ENCODE results near the gene METTL26. TPM values are rescaled to one million over a fixed set of nuclear protein-coding genes. Genes with fewer than 3 reads are reported as not detected.

The METTL26 gene
- total RNA-seq, 3 donors from 2014 or later, result 132 to 174 (median 159) TPM

GRCh38 chr16:630249-630814, 5.8 kb downstream of the METTL26 start:
- Mint-ChIP-seq H3K9me3 (no peaks in the 10 kb centered on the region), H3K4me1 (ENCODE audit: low read depth) (peaks cover 2% of the 10 kb centered on the region), H3K27me3 (ENCODE audit: low read depth) (no peaks in the 10 kb centered on the region), H3K36me3 (ENCODE audit: insufficient read depth) (no peaks in the 10 kb centered on the region), H3K4me3 (no peak overlapping the region)
- ATAC-seq (no peak), DNase-seq (no peak)

GRCh38 chr16:629833-630248, 6.3 kb downstream of the METTL26 start:
- Mint-ChIP-seq H3K4me3 (no peak overlapping the region), H3K4me1 (ENCODE audit: low read depth) (peaks cover 1% of the 10 kb centered on the region), H3K9me3 (no peaks in the 10 kb centered on the region), H3K36me3 (ENCODE audit: insufficient read depth) (no peaks in the 10 kb centered on the region), H3K27me3 (ENCODE audit: low read depth) (no peaks in the 10 kb centered on the region)
- no peak for DNase-seq
- no peak for ATAC-seq

GRCh38 chr16:629185-629832, 6.8 kb downstream of the METTL26 start:
- Mint-ChIP-seq H3K4me1 (ENCODE audit: low read depth) (no peaks in the 10 kb centered on the region), H3K9me3 (no peaks in the 10 kb centered on the region), H3K4me3 (no peak overlapping the region), H3K36me3 (ENCODE audit: insufficient read depth) (no peaks in the 10 kb centered on the region), H3K27me3 (ENCODE audit: low read depth) (no peaks in the 10 kb centered on the region)
- ATAC-seq (no peak), DNase-seq (no peak)

GRCh38 chr16:628321-629061, 7.6 kb downstream of the METTL26 start:
- Mint-ChIP-seq H3K27me3 (ENCODE audit: low read depth) (no peaks in the 10 kb centered on the region), H3K36me3 (ENCODE audit: insufficient read depth) (no peaks in the 10 kb centered on the region), H3K9me3 (no peaks in the 10 kb centered on the region), H3K4me1 (ENCODE audit: low read depth) (no peaks in the 10 kb centered on the region), H3K4me3 (no peak overlapping the region)
- ATAC-seq (no peak), DNase-seq (no peak)

DNA sequence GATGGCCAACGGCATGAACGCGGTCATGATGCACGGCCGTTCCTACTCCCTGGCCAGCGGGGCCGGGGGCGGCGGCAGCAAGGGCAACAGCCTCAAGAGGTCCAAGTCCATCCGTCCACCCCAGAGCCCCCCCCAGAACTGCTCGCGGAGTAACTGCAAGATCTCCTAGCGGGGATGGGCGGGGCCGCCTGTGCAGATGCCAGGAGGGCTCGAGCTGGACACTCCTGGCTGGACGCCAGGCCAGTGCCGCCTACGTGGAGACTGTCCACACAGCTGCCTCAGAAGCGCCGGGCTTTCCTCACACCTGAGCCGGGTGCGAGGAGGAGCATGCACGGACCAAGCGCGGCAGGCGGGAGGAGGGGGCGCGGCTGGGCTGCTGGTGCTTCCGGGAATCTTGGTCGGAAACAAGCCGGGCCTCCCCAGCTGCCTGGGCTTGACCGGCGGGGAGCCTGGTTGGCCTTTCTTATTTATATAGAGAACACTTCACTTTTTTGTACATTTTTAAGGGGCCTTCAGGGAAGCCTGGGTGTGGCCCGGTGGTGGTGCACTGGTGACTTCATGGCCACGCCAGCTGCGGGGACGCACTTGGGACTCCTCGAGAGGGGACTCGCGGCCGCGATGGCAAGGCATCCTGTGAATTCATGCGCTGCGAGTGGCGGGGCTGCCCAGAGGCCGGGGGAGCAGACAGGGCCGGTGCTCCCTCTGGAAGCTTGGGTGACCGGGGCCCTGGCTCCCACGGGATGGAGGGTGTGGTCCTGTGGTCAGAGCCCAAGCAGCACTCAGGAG, 8.5 kb downstream of the METTL26 start:
- Mint-ChIP-seq H3K36me3 (ENCODE audit: insufficient read depth) (no peaks in the 10 kb centered on the region), H3K4me3 (no peak overlapping the region), H3K27me3 (ENCODE audit: low read depth) (no peaks in the 10 kb centered on the region), H3K9me3 (no peaks in the 10 kb centered on the region), H3K4me1 (ENCODE audit: low read depth) (no peaks in the 10 kb centered on the region)
- DNase-seq, result no peak
- no peak for ATAC-seq

GRCh38 chr16:626787-627453, 9.2 kb downstream of the METTL26 start:
- Mint-ChIP-seq H3K36me3 (ENCODE audit: insufficient read depth) (no peaks in the 10 kb centered on the region), H3K27me3 (ENCODE audit: low read depth) (no peaks in the 10 kb centered on the region), H3K4me1 (ENCODE audit: low read depth) (no peaks in the 10 kb centered on the region), H3K9me3 (no peaks in the 10 kb centered on the region), H3K4me3 (no peak overlapping the region)
- peak in 1 of 2 donors; percentile 19 for ATAC-seq
- no peak for DNase-seq

DNA sequence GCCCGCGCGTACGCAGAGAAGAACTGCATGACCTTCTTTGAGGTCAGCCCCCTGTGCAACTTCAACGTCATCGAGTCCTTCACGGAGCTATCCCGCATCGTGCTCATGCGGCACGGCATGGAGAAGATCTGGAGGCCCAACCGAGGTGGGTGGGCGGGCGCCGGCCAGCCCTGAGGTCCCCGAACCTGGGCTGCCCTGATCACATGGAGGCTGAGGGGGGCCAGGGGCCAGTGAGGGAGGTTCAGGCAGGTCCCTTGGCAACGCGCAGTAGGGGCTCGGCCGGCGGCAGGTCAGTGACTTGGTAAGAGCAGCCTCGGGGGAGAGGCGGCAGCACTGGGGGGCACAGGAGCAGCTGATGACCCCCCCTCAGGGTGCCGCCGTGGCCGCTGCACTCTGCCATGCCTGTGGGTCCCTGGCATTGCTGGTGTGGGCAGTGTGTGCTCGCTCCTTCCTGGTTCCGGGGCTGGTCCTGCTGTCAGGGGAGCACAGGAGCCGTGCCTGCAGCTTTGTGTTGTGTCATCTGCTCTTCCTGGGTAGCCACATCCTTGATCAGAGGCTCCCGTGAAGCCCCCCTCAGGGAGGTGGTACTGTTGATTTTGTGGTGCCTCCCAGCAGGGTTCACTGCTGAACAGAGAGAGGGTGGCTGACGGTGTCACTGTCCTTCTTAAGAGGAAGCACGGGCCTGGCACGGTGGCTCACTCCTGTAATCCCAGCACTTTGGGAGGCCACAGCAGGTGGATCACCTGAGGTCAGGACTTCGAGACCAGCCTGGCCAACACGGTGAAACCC, 9.9 kb downstream of the METTL26 start:
- ATAC-seq (no peak), DNase-seq (no peak)
- H3K4me3 Mint-ChIP-seq, result no peak overlapping the region
- H3K9me3 Mint-ChIP-seq, result no peaks in the 10 kb centered on the region
- H3K36me3 Mint-ChIP-seq (ENCODE audit: insufficient read depth), result no peaks in the 10 kb centered on the region
- no peaks in the 10 kb centered on the region for H3K27me3 Mint-ChIP-seq (ENCODE audit: low read depth)
- H3K4me1 Mint-ChIP-seq (ENCODE audit: low read depth), result no peaks in the 10 kb centered on the region

DNA sequence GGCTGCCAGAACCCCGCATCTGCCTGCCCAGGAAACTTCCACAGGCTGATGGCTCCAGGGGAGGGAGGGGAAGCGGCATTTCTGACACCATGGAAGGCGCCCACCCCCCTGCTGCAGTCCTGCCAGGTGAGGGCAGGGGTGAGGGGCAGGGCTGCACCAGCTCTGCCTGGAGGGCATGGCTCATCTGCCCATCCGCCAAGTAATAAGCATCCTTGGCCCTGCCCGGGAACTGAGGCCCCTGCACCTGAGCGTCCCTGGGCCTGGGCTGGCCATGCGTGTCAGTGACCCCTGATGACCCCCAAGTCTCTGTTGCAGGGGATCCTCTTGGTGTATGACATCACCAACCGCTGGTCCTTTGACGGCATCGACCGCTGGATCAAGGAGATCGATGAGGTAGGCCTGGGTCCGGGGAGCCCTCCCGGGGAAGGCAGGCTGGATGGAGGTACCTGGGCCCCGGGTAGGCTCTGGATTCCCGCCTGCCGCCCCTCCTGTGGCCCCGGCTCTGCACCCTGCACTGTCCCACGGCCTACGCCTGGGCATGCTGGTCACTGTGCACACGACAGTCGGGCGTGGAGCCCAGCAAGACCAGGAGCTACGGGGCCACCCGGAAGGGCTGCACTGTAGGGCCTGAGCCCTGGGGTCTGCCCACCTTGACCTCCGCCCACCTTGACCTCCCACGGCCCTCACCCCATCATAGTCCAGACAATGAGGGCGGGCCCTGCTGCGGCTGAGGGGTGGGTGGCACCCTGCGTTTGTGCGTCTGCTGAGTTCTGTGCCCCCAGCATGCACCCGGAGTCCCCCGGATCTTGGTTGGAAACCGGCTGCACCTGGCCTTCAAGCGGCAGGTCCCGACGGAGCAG, 10.8 kb downstream of the METTL26 start:
- Mint-ChIP-seq H3K9me3 (no peaks in the 10 kb centered on the region), H3K4me1 (ENCODE audit: low read depth) (no peaks in the 10 kb centered on the region), H3K4me3 (no peak overlapping the region), H3K36me3 (ENCODE audit: insufficient read depth) (no peaks in the 10 kb centered on the region), H3K27me3 (ENCODE audit: low read depth) (no peaks in the 10 kb centered on the region)
- ATAC-seq (no peak), DNase-seq (no peak)

- Mint-ChIP-seq H3K27me3 (ENCODE audit: low read depth) (no peaks in the 10 kb centered on the region), H3K9me3 (no peaks in the 10 kb centered on the region), H3K4me1 (ENCODE audit: low read depth) (no peaks in the 10 kb centered on the region), H3K36me3 (ENCODE audit: insufficient read depth) (no peaks in the 10 kb centered on the region), H3K4me3 (no peak overlapping the region)
- ATAC-seq (no peak), DNase-seq (no peak)
Observed at GRCh38 chr16:624526-625070, 11.5 kb downstream of the METTL26 start.

- Mint-ChIP-seq H3K27me3 (ENCODE audit: low read depth) (no peaks in the 10 kb centered on the region), H3K4me1 (ENCODE audit: low read depth) (no peaks in the 10 kb centered on the region), H3K4me3 (no peak overlapping the region), H3K9me3 (no peaks in the 10 kb centered on the region), H3K36me3 (ENCODE audit: insufficient read depth) (no peaks in the 10 kb centered on the region)
- DNase-seq, result no peak
- no peak for ATAC-seq
Observed at GRCh38 chr16:622920-623280, 13.2 kb downstream of the METTL26 start.

DNA sequence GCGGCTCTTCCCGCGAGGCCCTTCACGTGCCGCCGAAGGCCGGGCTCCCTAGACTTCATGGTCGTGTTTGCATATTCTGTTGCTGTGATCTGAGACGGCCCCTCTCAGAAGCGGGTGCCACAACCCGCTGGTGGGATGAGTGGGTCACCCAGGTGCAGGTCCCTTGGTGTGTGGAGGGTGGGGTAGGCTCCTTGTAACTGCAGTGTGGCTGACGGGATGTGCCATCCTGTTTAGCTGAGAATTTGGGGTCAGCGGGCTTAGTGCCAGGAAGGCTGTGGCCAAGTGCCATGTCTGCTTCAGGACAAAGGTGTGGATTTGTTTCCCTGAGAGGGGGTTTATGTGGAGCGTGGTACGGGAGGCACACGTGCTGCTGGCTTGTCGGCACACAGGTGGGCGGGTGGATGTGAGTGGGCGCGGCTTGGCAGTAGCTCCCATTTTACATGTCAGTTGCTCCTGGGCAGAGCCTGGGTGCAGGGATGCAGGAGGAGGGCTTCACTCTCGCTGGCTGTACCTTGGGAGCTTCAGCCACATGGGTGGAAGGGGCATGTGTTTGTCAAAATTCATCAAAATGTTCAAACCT, 14.5 kb downstream of the METTL26 start:
- Mint-ChIP-seq H3K4me1 (ENCODE audit: low read depth) (no peaks in the 10 kb centered on the region), H3K27me3 (ENCODE audit: low read depth) (no peaks in the 10 kb centered on the region), H3K9me3 (no peaks in the 10 kb centered on the region), H3K4me3 (no peak overlapping the region), H3K36me3 (ENCODE audit: insufficient read depth) (no peaks in the 10 kb centered on the region)
- ATAC-seq (no peak), DNase-seq (no peak)

DNA sequence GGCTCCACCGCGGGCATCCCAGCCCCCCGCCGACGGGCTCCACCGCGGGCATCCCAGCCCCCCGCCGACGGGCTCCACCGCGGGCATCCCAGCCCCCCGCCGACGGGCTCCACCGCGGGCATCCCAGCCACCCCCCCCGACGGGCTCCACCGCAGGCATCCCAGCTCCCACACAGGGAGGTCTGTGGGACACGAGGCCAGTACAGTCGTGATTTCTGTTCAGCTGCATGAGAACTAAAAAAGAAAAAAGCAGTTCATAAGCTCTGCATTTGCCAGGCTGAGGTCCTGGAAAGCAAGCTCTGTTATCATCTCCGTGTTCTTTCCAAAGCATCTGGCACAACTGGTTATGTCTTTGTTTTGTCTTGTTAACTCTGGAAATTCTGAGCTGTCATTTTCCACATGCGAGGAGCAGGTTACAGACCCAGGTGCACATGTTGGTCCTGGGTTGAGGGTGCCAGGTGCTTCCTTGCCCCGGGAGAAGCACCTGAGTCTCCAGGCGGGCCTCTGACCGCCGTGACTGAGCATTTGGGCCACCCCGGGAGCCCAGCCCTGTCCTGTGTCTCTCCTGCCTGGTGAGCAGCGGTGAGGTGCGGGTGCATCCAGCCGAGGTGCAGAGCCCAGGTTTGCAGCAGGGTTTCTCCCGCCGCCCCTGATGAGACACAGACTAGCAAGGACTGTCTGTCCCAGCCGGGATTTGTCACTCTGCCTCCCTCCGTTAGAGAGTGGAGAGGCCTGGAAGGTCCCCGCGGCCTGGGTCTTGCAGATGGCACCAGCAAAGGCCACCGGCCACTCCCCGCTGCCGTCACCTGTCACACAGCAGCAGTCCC, 15.2 kb downstream of the METTL26 start:
- no peaks in the 10 kb centered on the region for H3K4me1 Mint-ChIP-seq (ENCODE audit: low read depth)
- no peak for ATAC-seq
- DNase-seq, result no peak
- no peaks in the 10 kb centered on the region for H3K27me3 Mint-ChIP-seq (ENCODE audit: low read depth)
- H3K9me3 Mint-ChIP-seq, result no peaks in the 10 kb centered on the region
- no peaks in the 10 kb centered on the region for H3K36me3 Mint-ChIP-seq (ENCODE audit: insufficient read depth)
- H3K4me3 Mint-ChIP-seq, result no peak overlapping the region
